ENCODE data around the gene FBXW5. TPM values are rescaled to one million over a fixed set of nuclear protein-coding genes. Genes with fewer than 3 reads are reported as not detected.

Gene FBXW5
- total and polyA plus RNA-seq, 10 of the 15 experiments (the other 5 are each of a cell fraction or from before 2014, with no cell fraction given), result 0.21 to 97.3 (median 44.5) TPM

DNA sequence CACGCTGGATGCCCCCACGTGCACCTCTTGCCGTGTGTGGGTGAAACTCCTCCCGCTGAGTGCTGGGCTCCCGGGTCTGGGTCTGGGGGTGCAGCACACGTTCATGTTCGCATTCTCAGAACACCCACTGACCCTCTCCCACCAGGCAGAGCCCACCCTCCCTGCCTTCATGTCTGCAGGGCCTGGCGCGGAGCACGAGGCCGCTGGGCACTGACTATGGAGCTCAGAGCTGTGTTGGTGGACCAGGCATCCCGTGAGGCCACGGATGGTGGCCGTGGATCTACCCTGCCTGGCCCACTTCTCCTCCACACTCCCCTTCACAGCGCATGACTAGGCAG, 16.4 kb upstream of the FBXW5 start (continued):
- TF ChIP-seq, protein P1, sequence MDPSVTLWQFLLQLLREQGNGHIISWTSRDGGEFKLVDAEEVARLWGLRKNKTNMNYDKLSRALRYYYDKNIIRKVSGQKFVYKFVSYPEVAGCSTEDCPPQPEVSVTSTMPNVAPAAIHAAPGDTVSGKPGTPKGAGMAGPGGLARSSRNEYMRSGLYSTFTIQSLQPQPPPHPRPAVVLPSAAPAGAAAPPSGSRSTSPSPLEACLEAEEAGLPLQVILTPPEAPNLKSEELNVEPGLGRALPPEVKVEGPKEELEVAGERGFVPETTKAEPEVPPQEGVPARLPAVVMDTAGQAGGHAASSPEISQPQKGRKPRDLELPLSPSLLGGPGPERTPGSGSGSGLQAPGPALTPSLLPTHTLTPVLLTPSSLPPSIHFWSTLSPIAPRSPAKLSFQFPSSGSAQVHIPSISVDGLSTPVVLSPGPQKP (IDR thresholded peaks at IDR 0.05; ENCODE audit: low read depth, low read length), result no peak
- TF ChIP-seq NRF1 (conservative IDR thresholded peaks at IDR 0.05; ENCODE audit: low read depth, low read length) (no peak), BMI1 (IDR thresholded peaks at IDR 0.05; ENCODE audit: borderline replicate concordance) (no peak)
- TF ChIP-seq, protein P2, sequence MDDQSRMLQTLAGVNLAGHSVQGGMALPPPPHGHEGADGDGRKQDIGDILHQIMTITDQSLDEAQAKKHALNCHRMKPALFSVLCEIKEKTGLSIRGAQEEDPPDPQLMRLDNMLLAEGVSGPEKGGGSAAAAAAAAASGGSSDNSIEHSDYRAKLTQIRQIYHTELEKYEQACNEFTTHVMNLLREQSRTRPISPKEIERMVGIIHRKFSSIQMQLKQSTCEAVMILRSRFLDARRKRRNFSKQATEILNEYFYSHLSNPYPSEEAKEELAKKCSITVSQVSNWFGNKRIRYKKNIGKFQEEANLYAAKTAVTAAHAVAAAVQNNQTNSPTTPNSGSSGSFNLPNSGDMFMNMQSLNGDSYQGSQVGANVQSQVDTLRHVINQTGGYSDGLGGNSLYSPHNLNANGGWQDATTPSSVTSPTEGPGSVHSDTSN (IDR thresholded peaks at IDR 0.05; ENCODE audit: insufficient replicate concordance, low read depth, low read length), result no peak
- TF ChIP-seq, protein P3, sequence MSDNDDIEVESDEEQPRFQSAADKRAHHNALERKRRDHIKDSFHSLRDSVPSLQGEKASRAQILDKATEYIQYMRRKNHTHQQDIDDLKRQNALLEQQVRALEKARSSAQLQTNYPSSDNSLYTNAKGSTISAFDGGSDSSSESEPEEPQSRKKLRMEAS (IDR thresholded peaks at IDR 0.05; ENCODE audit: low read depth, low read length), result no peak

DNA sequence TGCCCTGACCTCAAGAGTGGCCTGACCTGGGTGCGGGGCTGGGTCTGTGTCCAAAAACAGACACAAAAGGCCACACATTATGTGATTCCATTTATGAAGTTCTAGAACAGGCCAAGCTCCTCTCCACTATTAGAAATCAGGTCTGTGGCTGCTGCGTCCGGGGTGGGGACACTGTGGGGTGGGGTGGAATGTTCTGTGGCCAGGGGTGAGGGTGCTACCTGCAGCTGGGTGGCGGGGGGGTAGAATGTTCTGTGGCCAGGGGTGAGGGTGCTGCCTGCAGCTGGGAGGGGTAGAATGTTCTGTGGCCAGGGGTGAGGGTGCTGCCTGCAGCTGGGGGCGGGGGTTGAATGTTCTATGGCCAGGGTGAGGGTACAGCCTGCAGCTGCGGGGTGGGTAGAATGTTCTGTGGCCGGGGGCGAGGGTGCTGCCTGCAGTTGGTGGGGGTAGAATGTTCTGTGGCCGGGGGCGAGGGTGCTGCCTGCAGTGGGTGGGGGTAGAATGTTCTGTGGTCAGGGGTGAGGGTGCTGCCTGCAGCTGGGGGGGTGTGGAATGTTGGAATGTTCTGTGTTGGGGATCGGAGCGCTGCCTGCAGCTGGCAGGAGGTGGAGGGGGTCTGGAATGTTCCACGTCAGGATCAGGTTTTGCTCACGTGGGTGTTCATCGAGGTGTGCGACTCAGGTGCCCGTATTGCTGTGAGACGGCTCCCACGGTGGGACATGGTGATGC, 15.8 kb upstream of the FBXW5 start:
- H3K4me1 ChIP-seq (ENCODE audit: control insufficient read depth, insufficient read depth, low read length), result no peaks in the 10 kb centered on the region
- no peak overlapping the region for H3K27ac ChIP-seq (ENCODE audit: control insufficient read depth, insufficient read depth)
- no TSS peak for BruUV-seq (replicated peaks)

More for the DNA sequence above, 15.8 kb upstream of the FBXW5 start:
- H3K27me3 ChIP-seq (replicated peaks in 1 of 2; ENCODE audit: control insufficient read depth in 2 of 2, insufficient read depth in 2 of 2, low read length in 1 of 2), result no peaks in the 10 kb centered on the region
- no peaks in the 10 kb centered on the region for H3K79me2 ChIP-seq (ENCODE audit: control insufficient read depth, insufficient read depth, low read length)
- no peak for DNase-seq (ENCODE audit: low read depth, low spot score)
- no peak overlapping the region for H2AFZ ChIP-seq (ENCODE audit: control insufficient read depth, low read depth, low read length)
- H3K9me3 ChIP-seq (replicated peaks; ENCODE audit: control insufficient read depth, insufficient read depth, low read length), result no peaks in the 10 kb centered on the region
- no peak for FAIRE-seq
- SMC1A ChIA-PET (ENCODE audit: uncharacterized antibody, unreplicated experiment), result no interaction called here
- RAD21 ChIA-PET (ENCODE audit: unreplicated experiment), result interaction anchor here (0.6 to 1.3 kb wide), 2 partner anchors 12 to 14 kb away, joined by 3 to 5 read pairs; no protein-coding TSS in a partner anchor
- no peak overlapping the region for H3K4me3 ChIP-seq
- H4K20me1 ChIP-seq (ENCODE audit: control insufficient read depth, insufficient read depth), result no peaks in the 10 kb centered on the region; the same call in 1 of the 2 replicates
- intact Hi-C loops (cut with micrococcal nuclease; ENCODE audit: unreplicated experiment) (no loop called here), in situ Hi-C loops (cut with MboI) (no loop called here)
- ATAC-seq, result no peak
- WGBS (ENCODE audit: insufficient coverage, insufficient replicate concordance, low lambda C conversion rate, missing lambda C conversion rate), result 30% methylated on average over 18 of the region's 19 CpGs
- CTCF ChIA-PET, result interaction anchor here (1.3 kb wide), 1 partner anchor 13 kb away, joined by 5 read pairs; no protein-coding TSS in a partner anchor
- H3K9ac ChIP-seq (ENCODE audit: control insufficient read depth, insufficient read depth, low read length), result no peak overlapping the region
- TF ChIP-seq, protein P4, sequence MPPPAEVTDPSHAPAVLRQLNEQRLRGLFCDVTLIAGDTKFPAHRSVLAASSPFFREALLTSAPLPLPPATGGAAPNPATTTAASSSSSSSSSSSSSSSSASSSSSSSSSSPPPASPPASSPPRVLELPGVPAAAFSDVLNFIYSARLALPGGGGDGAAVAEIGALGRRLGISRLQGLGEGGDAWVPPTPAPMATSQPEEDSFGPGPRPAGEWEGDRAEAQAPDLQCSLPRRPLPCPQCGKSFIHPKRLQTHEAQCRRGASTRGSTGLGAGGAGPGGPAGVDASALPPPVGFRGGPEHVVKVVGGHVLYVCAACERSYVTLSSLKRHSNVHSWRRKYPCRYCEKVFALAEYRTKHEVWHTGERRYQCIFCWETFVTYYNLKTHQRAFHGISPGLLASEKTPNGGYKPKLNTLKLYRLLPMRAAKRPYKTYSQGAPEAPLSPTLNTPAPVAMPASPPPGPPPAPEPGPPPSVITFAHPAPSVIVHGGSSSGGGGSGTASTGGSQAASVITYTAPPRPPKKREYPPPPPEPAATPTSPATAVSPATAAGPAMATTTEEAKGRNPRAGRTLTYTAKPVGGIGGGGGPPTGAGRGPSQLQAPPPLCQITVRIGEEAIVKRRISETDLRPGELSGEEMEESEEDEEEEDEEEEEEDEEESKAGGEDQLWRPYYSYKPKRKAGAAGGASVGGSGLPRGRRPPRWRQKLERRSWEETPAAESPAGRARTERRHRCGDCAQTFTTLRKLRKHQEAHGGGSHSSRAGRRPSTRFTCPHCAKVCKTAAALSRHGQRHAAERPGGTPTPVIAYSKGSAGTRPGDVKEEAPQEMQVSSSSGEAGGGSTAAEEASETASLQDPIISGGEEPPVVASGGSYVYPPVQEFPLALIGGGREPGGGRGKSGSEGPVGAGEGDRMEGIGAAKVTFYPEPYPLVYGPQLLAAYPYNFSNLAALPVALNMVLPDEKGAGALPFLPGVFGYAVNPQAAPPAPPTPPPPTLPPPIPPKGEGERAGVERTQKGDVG (CRISPR knock-in tag; IDR thresholded peaks at IDR 0.05), result no peak
- no peak for TF ChIP-seq RBBP5 (conservative IDR thresholded peaks at IDR 0.05)
- H3K4me2 ChIP-seq (ENCODE audit: control insufficient read depth, insufficient read depth), result no peak overlapping the region
- H3K36me3 ChIP-seq (ENCODE audit: control insufficient read depth in 2 of 2, insufficient read depth in 2 of 2, low read length in 1 of 2), result no peaks in the 10 kb centered on the region
- POLR2A ChIA-PET, result interaction anchor here (0.6 kb wide), 1 partner anchor 109 kb away, joined by 4 read pairs; no protein-coding TSS in a partner anchor
